Measurements from ENCODE around the gene LRRC1.
"Not testable (repeated sequence)": the region's sequence is repeated elsewhere in the genome, so short reads cannot be mapped to it uniquely, and the experiment has no call there.

The LRRC1 gene

DNA sequence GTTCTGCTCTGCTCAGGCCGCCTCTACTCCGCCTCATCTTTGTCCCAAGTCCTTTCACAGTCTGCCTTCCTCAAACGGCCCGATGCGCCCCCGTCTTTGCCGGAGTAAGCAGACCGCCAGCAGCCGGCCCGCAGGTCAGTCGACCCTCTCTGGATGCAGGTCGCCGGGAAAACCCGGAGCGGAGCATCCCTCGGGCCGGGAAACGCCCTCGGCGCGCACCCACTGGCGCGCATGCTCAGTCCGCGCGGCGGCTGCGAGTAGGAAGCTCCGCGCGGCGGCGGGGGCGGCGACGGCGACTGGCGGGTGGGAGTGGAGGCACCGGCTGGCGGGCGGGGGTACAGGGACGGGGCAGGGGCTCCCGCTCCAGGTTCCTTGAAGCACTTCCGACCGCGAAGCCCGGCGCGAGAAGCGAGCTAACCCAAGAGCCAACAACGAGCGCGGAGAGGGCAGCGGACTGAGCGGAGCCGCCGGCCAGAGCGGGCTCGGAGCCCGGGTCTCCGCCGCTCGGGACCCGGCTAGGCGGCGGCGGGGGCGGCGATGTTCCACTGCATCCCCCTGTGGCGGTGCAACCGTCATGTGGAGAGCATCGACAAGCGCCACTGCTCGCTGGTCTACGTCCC is at the start of gene LRRC1:
TSS of gene LRRC1 (plus strand) at position 286 of the 620 bp plus-strand sequence. CDS start at position 538, 252 bp downstream.
- peak; percentile 97 for DNase-seq (ENCODE audit: low spot score)

- no peak for DNase-seq (ENCODE audit: low spot score)
These were observed 48.2 kb upstream of the LRRC1 start for GRCh38 chr6:53746442-53747103.

DNA sequence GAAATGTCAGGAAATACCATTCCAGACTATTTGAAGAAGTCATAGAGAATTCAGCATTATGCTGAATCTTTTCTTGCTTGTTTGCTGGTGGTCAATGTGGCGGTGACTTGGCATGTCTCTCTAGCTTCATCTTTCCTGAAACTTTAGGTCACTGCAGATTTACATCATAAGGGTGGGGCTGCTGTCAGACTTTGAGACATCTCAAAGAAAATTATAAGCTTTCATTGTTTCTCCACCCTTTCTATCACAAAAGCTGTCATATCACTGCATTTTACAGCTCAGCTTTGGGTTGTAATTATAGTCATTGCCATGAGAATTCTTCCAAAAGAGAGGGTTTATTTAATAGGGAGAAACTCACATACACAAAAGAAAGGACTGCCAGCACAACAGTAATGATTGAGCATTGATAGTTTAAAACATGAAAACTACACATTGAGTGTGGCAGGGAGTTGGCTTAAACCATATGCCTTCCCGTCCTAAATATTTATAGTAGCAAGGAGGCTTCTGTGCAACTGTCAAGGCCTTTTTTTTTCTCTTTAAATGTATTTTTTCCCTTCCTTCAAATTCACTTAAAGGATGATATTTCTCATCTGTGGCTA is 44.7 kb upstream of the LRRC1 start:
- DNase-seq (ENCODE audit: low spot score), result no peak

DNA sequence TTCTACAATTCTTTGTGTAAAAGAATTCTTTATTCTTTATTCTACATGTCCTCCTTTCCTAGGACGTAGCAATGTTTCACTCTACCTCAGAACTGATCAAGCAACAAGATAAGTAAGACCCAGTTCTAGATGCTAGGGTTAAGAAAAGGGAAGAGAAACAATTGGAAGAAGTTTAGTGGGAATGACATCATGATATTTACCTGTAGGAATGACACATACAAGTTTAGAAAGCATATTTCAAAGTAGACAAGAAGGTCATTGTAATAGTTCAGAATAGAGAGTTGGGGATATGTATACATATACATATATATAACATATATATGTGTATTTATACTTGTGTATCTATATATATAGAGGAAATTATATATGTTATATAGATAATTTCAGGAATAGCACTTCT is 43.4 kb upstream of the LRRC1 start:
- no peak for DNase-seq (ENCODE audit: low spot score)

DNA sequence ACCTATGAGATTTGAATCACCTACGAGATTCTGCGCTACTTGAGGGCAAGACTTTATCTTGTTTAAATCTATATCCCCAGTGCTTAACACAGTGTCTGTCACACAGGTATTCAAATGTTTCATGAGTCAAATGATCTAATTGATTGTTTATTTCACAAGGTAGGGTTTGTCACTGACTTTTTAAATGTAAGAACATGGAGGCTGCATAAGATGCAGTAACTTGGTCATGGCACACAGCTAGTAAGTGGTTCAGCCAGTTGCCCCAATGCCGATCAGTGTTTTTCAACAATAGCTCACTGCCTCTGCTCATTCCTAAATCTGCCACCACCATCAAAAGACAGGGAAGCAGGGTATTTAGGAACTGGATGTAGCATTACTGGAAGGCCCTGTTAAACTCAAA is 42.4 kb upstream of the LRRC1 start:
- DNase-seq (ENCODE audit: low spot score), result no peak

DNA sequence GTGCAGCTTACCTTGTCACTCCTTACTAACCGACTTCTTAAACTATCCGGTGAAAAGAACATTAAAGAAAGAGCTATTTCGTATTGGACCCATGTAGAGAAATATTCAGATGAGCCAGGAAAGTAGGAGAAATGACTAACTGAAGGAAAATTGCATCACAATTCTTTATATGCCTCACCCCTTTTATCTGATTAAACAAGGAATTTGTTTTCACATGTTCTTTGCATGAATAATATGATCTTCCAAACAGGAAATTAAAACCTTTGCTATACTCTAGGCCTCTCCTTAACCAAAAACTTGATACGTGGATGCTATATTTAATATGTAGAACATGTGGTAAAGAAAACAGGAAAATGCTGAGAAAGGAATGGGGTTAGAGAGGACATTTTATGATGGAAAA is 41.9 kb upstream of the LRRC1 start:
- no peak for DNase-seq (ENCODE audit: low spot score)

GRCh38 chr6:53754330-53754729 is 40.5 kb upstream of the LRRC1 start:
- no peak for DNase-seq (ENCODE audit: low spot score)

DNA sequence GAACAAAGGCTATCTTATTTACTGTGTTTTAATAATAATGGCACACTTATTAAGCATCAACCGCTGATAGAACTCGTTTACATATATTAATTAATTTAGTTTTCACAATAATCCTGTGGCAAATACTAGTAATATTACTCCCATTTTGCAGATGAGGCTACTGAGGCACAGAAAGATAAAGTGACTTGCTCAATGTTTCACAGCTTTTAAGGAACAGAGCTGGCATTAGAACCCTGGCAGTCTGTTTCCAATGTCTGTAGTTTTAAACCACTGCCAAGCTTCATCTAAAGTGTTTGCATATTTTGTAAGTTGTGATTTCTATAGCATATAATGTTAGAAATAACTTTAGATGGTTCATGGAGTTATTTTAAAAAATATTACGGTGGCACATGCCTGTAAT is 38.4 kb upstream of the LRRC1 start:
- no peak for DNase-seq (ENCODE audit: low spot score)

- DNase-seq (ENCODE audit: low spot score), result no peak
These were observed 36.3 kb upstream of the LRRC1 start for GRCh38 chr6:53758496-53758895.

DNA sequence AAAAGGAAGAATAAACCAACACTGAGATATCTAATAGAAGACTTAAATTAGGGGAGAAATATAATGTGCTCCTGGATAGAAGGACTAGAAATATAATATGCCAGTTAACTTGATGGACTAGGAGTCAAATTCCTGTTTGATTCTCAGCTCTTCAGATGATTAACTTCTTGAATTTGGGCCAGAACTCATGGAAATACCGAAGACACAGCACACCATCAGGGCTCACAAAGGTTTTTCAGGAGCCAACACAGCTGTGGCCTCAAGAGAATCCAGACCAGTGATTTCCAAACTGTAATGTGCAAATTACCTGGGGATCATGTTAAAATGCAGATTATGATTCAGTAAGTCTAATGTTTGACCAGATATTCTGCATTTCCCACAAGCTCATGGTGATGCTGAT is 33.8 kb upstream of the LRRC1 start:
- DNase-seq (ENCODE audit: low spot score), result no peak

- no peak for DNase-seq (ENCODE audit: low spot score)
These were observed 29.5 kb upstream of the LRRC1 start for GRCh38 chr6:53765270-53765669.

DNA sequence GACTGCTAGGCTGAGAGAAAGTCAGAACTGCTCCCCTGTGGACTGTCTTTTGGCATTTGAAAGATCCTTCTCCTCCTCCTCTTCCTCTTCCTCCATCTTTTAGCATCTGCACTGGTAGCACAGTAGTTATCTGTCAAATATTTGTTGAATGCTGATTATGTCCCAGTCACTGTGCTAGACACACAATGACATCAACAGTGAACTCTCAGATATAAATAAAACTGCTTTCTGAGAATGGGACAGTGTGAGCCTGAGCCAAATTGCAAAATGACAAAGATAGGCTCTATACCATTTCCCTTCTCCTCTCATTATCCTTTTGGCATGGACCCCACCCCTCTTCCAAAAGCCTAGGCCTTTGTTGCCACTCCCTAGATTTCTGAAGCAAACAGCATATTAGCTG is 27.9 kb upstream of the LRRC1 start:
- no peak for DNase-seq (ENCODE audit: low spot score)

DNA sequence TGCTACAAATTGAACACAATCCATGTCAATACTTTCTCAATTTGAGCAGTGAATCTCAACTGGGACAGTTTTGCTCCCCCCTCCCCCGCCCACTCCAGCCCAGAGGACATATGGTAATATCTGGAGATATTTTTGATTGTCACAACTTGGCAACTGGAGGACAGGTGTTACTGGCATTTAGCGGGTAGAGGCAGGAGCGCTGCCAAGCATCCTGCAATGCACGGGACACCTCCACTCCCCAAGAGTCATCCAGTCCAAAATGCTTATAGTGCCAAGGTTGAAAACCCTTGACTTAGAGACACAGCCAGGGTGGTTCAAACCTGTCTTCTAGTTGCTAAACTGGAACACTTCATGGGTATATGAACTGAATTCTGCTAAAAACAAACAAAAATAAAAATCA is 26.9 kb upstream of the LRRC1 start:
- no peak for DNase-seq (ENCODE audit: low spot score)

- DNase-seq (ENCODE audit: low spot score), result no peak
These were observed 26.2 kb upstream of the LRRC1 start for GRCh38 chr6:53768636-53769035.

DNA sequence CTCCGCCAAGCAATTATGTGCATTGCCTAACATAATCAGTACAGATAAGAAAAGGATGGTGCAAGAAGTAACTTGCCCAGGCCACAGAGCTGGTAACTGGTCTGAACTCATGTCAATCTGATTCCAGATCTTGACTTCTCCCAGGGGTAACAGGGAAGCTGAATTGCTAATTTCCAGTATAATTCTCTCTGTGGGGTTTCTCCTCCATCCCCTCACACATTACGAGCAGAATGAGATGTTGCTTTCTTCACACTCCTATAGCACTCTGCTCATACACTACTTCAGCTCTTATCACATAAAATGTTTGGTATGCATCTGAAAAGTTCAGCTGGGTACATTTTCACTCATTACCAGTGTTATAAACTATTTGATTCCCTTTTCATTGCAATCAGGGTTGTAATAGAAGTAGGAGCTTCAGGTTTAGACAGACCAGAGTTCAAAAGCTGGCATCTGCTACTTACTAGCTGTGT is 24.0 kb upstream of the LRRC1 start:
- no peak for DNase-seq (ENCODE audit: low spot score)

GRCh38 chr6:53771785-53772624 is 22.8 kb upstream of the LRRC1 start:
- DNase-seq (ENCODE audit: low spot score), result peak; percentile 71

DNA sequence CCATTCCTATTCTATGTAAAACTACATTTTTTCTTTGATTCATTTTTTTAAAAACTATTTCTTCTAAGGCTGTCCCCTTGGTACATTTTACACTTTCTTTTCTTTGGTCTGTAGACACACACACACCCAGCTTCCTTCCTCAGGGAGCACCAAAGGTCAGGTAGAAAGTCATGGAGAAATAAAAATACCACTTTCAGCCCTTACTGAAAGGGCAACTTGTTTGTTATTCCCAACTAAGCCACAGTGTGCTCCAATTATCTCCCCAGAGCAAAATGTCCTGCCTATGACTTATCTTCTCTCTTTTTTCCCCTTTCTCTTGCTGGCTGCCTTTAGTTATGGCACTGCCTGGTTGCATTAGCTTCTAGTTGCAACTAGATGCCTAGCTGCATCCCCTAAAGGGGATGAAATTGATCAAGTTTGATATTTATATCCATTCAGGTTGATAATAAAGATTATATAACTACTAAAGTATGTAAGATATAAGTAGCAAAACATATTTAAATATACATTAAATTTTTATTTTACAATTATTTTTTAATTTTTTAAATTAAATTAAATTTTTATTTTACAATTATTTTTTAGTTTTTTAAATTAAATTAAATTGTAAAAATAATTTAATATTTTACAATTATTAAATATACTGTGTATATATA is 21.6 kb upstream of the LRRC1 start:
- DNase-seq (ENCODE audit: low spot score), result no peak

GRCh38 chr6:53776152-53776551 is 18.7 kb upstream of the LRRC1 start:
- not testable (repeated sequence) for DNase-seq (ENCODE audit: low spot score)

GRCh38 chr6:53784991-53785390 is 9.8 kb upstream of the LRRC1 start:
- DNase-seq (ENCODE audit: low spot score), result not testable (repeated sequence)

DNA sequence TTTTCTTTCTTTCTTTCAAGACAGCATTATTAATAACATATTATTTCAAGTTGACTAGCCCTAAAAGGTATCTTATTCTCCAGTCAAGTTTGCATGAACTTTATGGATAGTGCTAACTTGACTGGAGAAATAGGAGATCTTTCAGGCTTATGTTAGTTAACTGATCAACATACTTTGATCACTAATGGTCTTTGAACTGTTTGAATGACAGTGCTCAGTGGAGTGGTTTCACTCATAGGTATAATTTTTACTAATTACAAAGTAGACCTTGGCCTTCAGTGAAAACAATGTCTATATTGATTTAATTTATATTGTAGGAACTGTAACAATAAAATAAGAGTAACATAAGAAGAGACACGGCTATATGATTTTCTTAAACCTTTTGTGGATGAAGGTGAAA is 8.0 kb upstream of the LRRC1 start:
- DNase-seq (ENCODE audit: low spot score), result no peak

- no peak for DNase-seq (ENCODE audit: low spot score)
These were observed 3.9 kb upstream of the LRRC1 start for GRCh38 chr6:53790886-53791285.

GRCh38 chr6:53792016-53792415 is 2.8 kb upstream of the LRRC1 start:
- DNase-seq (ENCODE audit: low spot score), result no peak

All from D341Med (cell line).